Stomach (tissue), 9 donors: ENCODE data around the gene KEL. TPM values are rescaled to one million over a fixed set of nuclear protein-coding genes. Genes with fewer than 3 reads are reported as not detected.
A peak's percentile ranks its signal among the peaks of the same experiment; 100 is the strongest.

Experiments used
- DNase-seq, 2 donors: peaks; one replicate each; pipeline versions ENCODE4 v3.0.0 to v3.0.0-alpha.2; 2013 to 2019
- H3K27ac ChIP-seq, 5 donors: fragments of 200-600 bp in 4 of 5; sonication (generic) in 4 of 5; one replicate each; pipeline ENCODE4 v1.5.1; 2013 to 2019; ENCODE audit warnings: mild to moderate bottlenecking in 1 of 5, moderate library complexity in 1 of 5
- H3K27me3 ChIP-seq, 3 donors: fragments of 200-600 bp; sonication (generic); one replicate each; pipeline ENCODE4 v1.5.1; 2017 to 2019; ENCODE audit warnings: mixed run types in 1 of 3
- H3K36me3 ChIP-seq, 4 donors: fragments of 200-600 bp; sonication (generic); 1 replicate in 3 of 4; 2 replicates in 1 of 4; pipeline ENCODE4 v1.5.1; 2016 to 2019
- H3K4me1 ChIP-seq, 4 donors: fragments of 200-600 bp; sonication (generic); one replicate each; pipeline ENCODE4 v1.5.1; 2016 to 2019
- H3K4me3 ChIP-seq, 4 donors: fragments of 200-600 bp; sonication (generic) in 3 of 4; one replicate each; pipeline ENCODE4 v1.5.1; 2016 to 2019; ENCODE audit warnings: mild to moderate bottlenecking in 1 of 4
- H3K9me3 ChIP-seq, 4 donors: fragments of 200-600 bp; sonication (generic); one replicate each; pipeline ENCODE4 v1.5.1; 2016 to 2019
- CTCF ChIP-seq, 7 experiments: fragments of 450-650 bp in 4 of 7; fragments of 200-600 bp in 3 of 7; sonication (generic) in 3 of 7; IDR thresholded peaks; one replicate each; pipeline ENCODE4 v1.5.1; 2016 to 2019; ENCODE audit warnings: antibody characterized with exemption in 7 of 7, control low read depth in 2 of 7, mild to moderate bottlenecking in 1 of 7
- EP300 ChIP-seq: sonication (generic); formaldehyde crosslinking; IDR thresholded peaks from one replicate; pipeline ENCODE4 v1.6.1; 2017; ENCODE audit warnings: antibody characterized with exemption
- POLR2A ChIP-seq, 4 donors: fragments of 450-650 bp; IDR thresholded peaks; one replicate each; pipeline ENCODE4 v1.6.1; 2016; ENCODE audit warnings: antibody characterized with exemption in 4 of 4, control low read depth in 2 of 4, mild to moderate bottlenecking in 1 of 4, moderate library complexity in 1 of 4
- POLR2AphosphoS5 ChIP-seq, 3 donors: sonication (generic); formaldehyde crosslinking; IDR thresholded peaks; one replicate each; pipeline ENCODE4 v1.6.1; 2016; ENCODE audit warnings: antibody characterized with exemption in 3 of 3
- WGBS, 5 donors: extraction: QIAGEN DNeasy Blood & Tissue Kit in 3 of 5; methylation state at CpG; one replicate each; pipeline versions ENCODE4 v1.1.5 to v1.1.7; 2013 to 2018; 5-methylcytosine and 5-hydroxymethylcytosine counted together
- intact Hi-C: fragments of 100-400 bp; cut with DNase I; formaldehyde crosslinking; loops from one replicate; pipeline ENCODE4 v1.15.1; 2023; ENCODE audit warnings: low total_unique reads
- polyA plus RNA-seq, 3 donors: library from polyadenylated mRNA; stranded (reverse); fragments of 200-250 nt; gene quantifications; one replicate each; pipeline ENCODE4 v1.2.3, GENCODE V29; 2013
- total RNA-seq, 5 donors: library from RNA; depleted of rRNA; stranded (reverse); fragments of >200 nt; gene quantifications; one replicate each; pipeline versions ENCODE4 v1.1.0 to v1.2.3, GENCODE V29; 2014 to 2016
- donor health status: healthy with polysubstance abuse.
- donor health status: Bipolar disorder and iron deficiency.
- donor health status: healthy.

Gene KEL
- total and polyA plus RNA-seq, 8 donors, result 0.85 to 1.5 TPM; not detected in 6

- H3K27ac ChIP-seq, result peak overlapping the region in 4 of 5 donors; percentile 26 to 51 (median 32)
- no peaks in the 10 kb centered on the region for H3K36me3 ChIP-seq
- H3K4me1 ChIP-seq, result peaks cover 3 to 41% (median 19%) of the 10 kb centered on the region in 4 donors
- intact Hi-C loops, result no loop called here
- H3K27me3 ChIP-seq, result no peaks in the 10 kb centered on the region
- H3K4me3 ChIP-seq, result no peak overlapping the region
- no peaks in the 10 kb centered on the region for H3K9me3 ChIP-seq
- no peak for DNase-seq
- TF ChIP-seq EP300 (no peak), POLR2A (IDR thresholded peaks at IDR 0.05) (no peak), POLR2AphosphoS5 (IDR thresholded peaks at IDR 0.05) (no peak), CTCF (IDR thresholded peaks at IDR 0.05) (no peak)
- WGBS, 5 donors, result 76 to 90% (median 84%) methylated on average over 2 of the region's 2 CpGs
Measured at GRCh38 chr7:142913566-142913965, 48.6 kb downstream of the KEL start.

- H3K9me3 ChIP-seq, result no peaks in the 10 kb centered on the region
- H3K27ac ChIP-seq, result no peak overlapping the region
- intact Hi-C loops, result no loop called here
- H3K27me3 ChIP-seq, result no peaks in the 10 kb centered on the region
- TF ChIP-seq EP300 (no peak), POLR2A (IDR thresholded peaks at IDR 0.05) (no peak), CTCF (IDR thresholded peaks at IDR 0.05) (no peak), POLR2AphosphoS5 (IDR thresholded peaks at IDR 0.05) (no peak)
- DNase-seq, result no peak
- peaks cover 3 to 45% (median 19%) of the 10 kb centered on the region in 4 donors for H3K4me1 ChIP-seq
- H3K4me3 ChIP-seq, result no peak overlapping the region
- H3K36me3 ChIP-seq, result no peaks in the 10 kb centered on the region
- WGBS, 5 donors, result 43 to 62% (median 51%) methylated on average over 3 of the region's 3 CpGs
Measured at GRCh38 chr7:142913051-142913450, 49.1 kb downstream of the KEL start.

GRCh38 chr7:142910481-142910880 lies 51.7 kb downstream of the KEL start:
- H3K27ac ChIP-seq, result peak overlapping the region in 4 of 5 donors; percentile 51 to 81 (median 66)
- 57 to 75% (median 65%) methylated on average over 2 of the region's 2 CpGs for WGBS, 5 donors
- H3K9me3 ChIP-seq, result no peaks in the 10 kb centered on the region
- H3K36me3 ChIP-seq, result no peaks in the 10 kb centered on the region
- H3K4me1 ChIP-seq, result peaks cover 3 to 45% (median 19%) of the 10 kb centered on the region in 4 donors
- no peak overlapping the region for H3K4me3 ChIP-seq
- intact Hi-C loops, result no loop called here
- H3K27me3 ChIP-seq, result no peaks in the 10 kb centered on the region
- no peak for DNase-seq
- TF ChIP-seq CTCF (IDR thresholded peaks at IDR 0.05), result no peak
- no peak for TF ChIP-seq POLR2A (IDR thresholded peaks at IDR 0.05)
- no peak for TF ChIP-seq EP300
- no peak for TF ChIP-seq POLR2AphosphoS5 (IDR thresholded peaks at IDR 0.05)

- peak in 1 of 3 donors; percentile 62 for TF ChIP-seq POLR2AphosphoS5 (IDR thresholded peaks at IDR 0.05)
- TF ChIP-seq EP300, result no peak
- TF ChIP-seq POLR2A (IDR thresholded peaks at IDR 0.05), result no peak
- peak overlapping the region in 4 of 5 donors; percentile 67 to 81 (median 72) for H3K27ac ChIP-seq
- intact Hi-C loops, result no loop called here
- DNase-seq, result peak in 1 of 2 donors; percentile 75
- no peaks in the 10 kb centered on the region for H3K36me3 ChIP-seq
- H3K4me3 ChIP-seq, result no peak overlapping the region
- H3K4me1 ChIP-seq, result peaks cover 3 to 45% (median 19%) of the 10 kb centered on the region in 4 donors
- no peaks in the 10 kb centered on the region for H3K27me3 ChIP-seq
- WGBS, 5 donors, result 19 to 50% (median 23%) methylated on average over 2 of the region's 2 CpGs
- H3K9me3 ChIP-seq, result no peaks in the 10 kb centered on the region
Measured at GRCh38 chr7:142910031-142910433, 52.1 kb downstream of the KEL start.
